Ovary (tissue), 9 donors: ENCODE measurements around the gene CELF2. TPM values are rescaled to one million over a fixed set of nuclear protein-coding genes. Genes with fewer than 3 reads are reported as not detected.

Source experiments
- DNase-seq, 5 donors: peaks; one replicate each; pipeline ENCODE4 v3.0.0-alpha.2; 2019 to 2020
- H3K27ac ChIP-seq, 2 donors: fragments of 200-600 bp; one replicate each; pipeline versions ENCODE4 v1.5.1 to v1.8.0; 2019 to 2022
- H3K27me3 ChIP-seq: fragments of 200-600 bp; one replicate; pipeline ENCODE4 v1.8.0; 2022
- H3K36me3 ChIP-seq: fragments of 200-600 bp; sonication (generic); one replicate; pipeline ENCODE4 v1.5.1; 2019
- H3K4me1 ChIP-seq: one replicate; pipeline ENCODE4 v1.8.1; 2013; ENCODE audit warnings: mild to moderate bottlenecking, moderate library complexity; ENCODE audit not compliant: insufficient read depth
- H3K4me3 ChIP-seq: fragments of 200-600 bp; sonication (generic); one replicate; pipeline ENCODE4 v1.5.1; 2017
- H3K9me3 ChIP-seq, 2 donors: fragments of 200-600 bp in 1 of 2; sonication (generic) in 1 of 2; one replicate each; pipeline versions ENCODE4 v1.5.1 to v1.8.1; 2013 to 2019; ENCODE audit warnings: mild to moderate bottlenecking in 1 of 2, moderate library complexity in 1 of 2
- CTCF ChIP-seq, 3 donors: fragments of 450-650 bp in 2 of 3; fragments of 200-600 bp in 1 of 3; IDR thresholded peaks; one replicate each; pipeline versions ENCODE4 v1.5.1 to v1.8.0; 2016 to 2022; ENCODE audit warnings: antibody characterized with exemption in 3 of 3, mild to moderate bottlenecking in 1 of 3
- EP300 ChIP-seq: sonication (generic); formaldehyde crosslinking; IDR thresholded peaks from one replicate; pipeline ENCODE4 v1.6.1; 2017; ENCODE audit warnings: antibody characterized with exemption
- POLR2A ChIP-seq: fragments of 450-650 bp; IDR thresholded peaks from one replicate; pipeline ENCODE4 v1.6.1; 2017; ENCODE audit warnings: antibody characterized with exemption, mild to moderate bottlenecking, moderate library complexity
- WGBS, 3 donors: extraction: QIAGEN DNeasy Blood & Tissue Kit in 1 of 3; methylation state at CpG; one replicate each; pipeline versions ENCODE4 v1.1.5 to v1.1.7; 2013 to 2017; 5-methylcytosine and 5-hydroxymethylcytosine counted together
- intact Hi-C, 4 donors: fragments of 100-400 bp; cut with DNase I; formaldehyde crosslinking; loops; one replicate each; pipeline versions ENCODE4 v1.11.0 to v1.15.1; 2022 to 2023
- polyA plus RNA-seq, 2 donors: library from polyadenylated mRNA; stranded (reverse); fragments of 200-250 nt in 1 of 2; fragments of 350-450 nt in 1 of 2; fragmentation: Illumina TruSeq in 1 of 2; extraction: RNeasy Lipid Tissue Mini Kit (QIAGEN cat#74804) in 1 of 2; gene quantifications; one replicate each; pipeline ENCODE4 v1.2.3, GENCODE V29; 2013 to 2014
- total RNA-seq, 7 donors: library from RNA; depleted of rRNA in 2 of 7; stranded (reverse); fragments of >200 nt in 2 of 7; fragmentation: NEBNext Ultra II Directional in 3 of 7; extraction: Animal tissue kit (Norgen Biotek cat#: 25700) in 3 of 7; gene quantifications; one replicate each; pipeline versions ENCODE4 v1.1.0 to v1.2.4, GENCODE V29; 2016 to 2023
- donor health status: DM: no; HTN: no; CAD: no; lungs with moderate emphysema.
- donor health status: DM: no; HTN: no; CAD: no.
- donor health status: Bipolar disorder and iron deficiency.
- donor health status: DM: yes; HTN: yes; CAD: no.
- donor health status: DM: no; HTN: no; CAD: no.
- donor health status: DM: yes; HTN: yes; CAD: no.

CELF2 gene
- total and polyA plus RNA-seq, 9 donors: 38.8 to 107 (median 69.0) TPM

- Histone ChIP-seq H3K4me1 (no peaks in the 10 kb centered on the region), H3K27ac (no peak overlapping the region), H3K27me3 (no peaks in the 10 kb centered on the region), H3K4me3 (no peak overlapping the region), H3K9me3 (no peaks in the 10 kb centered on the region), H3K36me3 (no peaks in the 10 kb centered on the region)
- DNase-seq: no peak
- 87 to 90% (median 88%) methylated on average over 15 of the region's 15 CpGs for WGBS, 3 donors
- intact Hi-C loops: no loop called here
- no peak for TF ChIP-seq EP300
- no peak for TF ChIP-seq CTCF (IDR thresholded peaks at IDR 0.05)
- TF ChIP-seq POLR2A: no peak
Observed at GRCh38 chr10:11004144-11005077, 13.3 kb upstream of the CELF2 start.

- Histone ChIP-seq H3K36me3 (no peaks in the 10 kb centered on the region), H3K4me3 (no peak overlapping the region), H3K9me3 (no peaks in the 10 kb centered on the region), H3K27ac (no peak overlapping the region), H3K4me1 (peaks cover 2% of the 10 kb centered on the region), H3K27me3 (no peaks in the 10 kb centered on the region)
- DNase-seq: no peak
- intact Hi-C loops: no loop called here
- 77 to 90% (median 86%) methylated on average over 9 of the region's 9 CpGs for WGBS, 3 donors
- TF ChIP-seq POLR2A (no peak), CTCF (IDR thresholded peaks at IDR 0.05) (no peak), EP300 (no peak)
Observed at GRCh38 chr10:11005725-11006427, 11.8 kb upstream of the CELF2 start.

GRCh38 chr10:11006428-11006825, 11.2 kb upstream of the CELF2 start:
- 25 to 50% (median 32%) methylated on average over 3 of the region's 3 CpGs for WGBS, 3 donors

More at GRCh38 chr10:11006428-11006825, 11.2 kb upstream of the CELF2 start:
- Histone ChIP-seq H3K27me3 (no peaks in the 10 kb centered on the region), H3K4me1 (peaks cover 2% of the 10 kb centered on the region), H3K9me3 (no peaks in the 10 kb centered on the region), H3K27ac (no peak overlapping the region), H3K4me3 (no peak overlapping the region), H3K36me3 (no peaks in the 10 kb centered on the region)
- no peak for TF ChIP-seq CTCF (IDR thresholded peaks at IDR 0.05)
- no peak for TF ChIP-seq POLR2A
- TF ChIP-seq EP300: no peak
- DNase-seq: no peak
- intact Hi-C loops: no loop called here
